HG03175 (cell line): ENCODE results near the gene MBTD1.
"Not testable (repeated sequence)": the region's sequence is repeated elsewhere in the genome, so short reads cannot be mapped to it uniquely, and the experiment has no call there.

ENCODE experiments used
- ATAC-seq: cut with Tn5 transposase; IDR thresholded peaks from one replicate; pipeline ENCODE4 v1.9.1; 2021; ENCODE audit warnings: mild to moderate bottlenecking, moderate library complexity; ENCODE audit not compliant: unreplicated experiment

The MBTD1 gene

DNA sequence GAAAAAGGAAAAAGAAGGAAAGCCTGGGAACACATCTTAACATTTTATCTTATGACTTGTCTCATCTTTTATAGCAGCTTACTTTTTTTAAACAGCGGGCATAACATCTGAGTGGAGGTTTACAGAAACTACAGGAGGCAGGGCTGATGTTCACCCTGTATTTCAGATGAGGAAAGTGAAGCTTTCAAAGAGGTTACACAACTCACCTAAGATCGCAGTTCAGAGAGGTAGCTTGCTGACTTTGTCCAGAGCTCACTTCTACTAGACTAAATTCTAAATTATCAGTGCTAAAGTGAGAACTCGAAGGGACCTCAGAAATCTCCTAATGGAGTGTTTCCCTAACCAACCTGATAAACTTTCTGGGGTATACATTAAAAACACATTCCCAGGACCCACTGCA, 3.7 kb downstream of the MBTD1 start:
- ATAC-seq = no peak

DNA sequence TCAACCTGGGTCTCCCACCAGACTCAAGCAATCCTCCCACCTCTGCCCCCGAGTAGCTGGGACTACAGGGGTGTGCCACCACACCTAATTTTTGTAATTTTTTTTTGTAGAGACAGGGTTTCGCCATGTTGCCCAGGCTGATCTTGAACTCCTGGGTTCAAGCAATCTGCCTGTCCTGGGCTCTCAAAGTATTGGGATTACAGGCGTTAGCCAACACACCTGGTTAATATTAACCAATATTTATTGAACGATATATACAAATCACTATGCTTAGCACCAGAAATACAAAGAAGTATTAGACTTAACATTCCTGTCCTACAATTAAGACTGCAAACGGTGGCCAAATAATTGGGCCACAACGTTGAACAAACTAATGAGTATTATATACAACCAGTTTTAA, 4.2 kb downstream of the MBTD1 start:
- no peak for ATAC-seq

DNA sequence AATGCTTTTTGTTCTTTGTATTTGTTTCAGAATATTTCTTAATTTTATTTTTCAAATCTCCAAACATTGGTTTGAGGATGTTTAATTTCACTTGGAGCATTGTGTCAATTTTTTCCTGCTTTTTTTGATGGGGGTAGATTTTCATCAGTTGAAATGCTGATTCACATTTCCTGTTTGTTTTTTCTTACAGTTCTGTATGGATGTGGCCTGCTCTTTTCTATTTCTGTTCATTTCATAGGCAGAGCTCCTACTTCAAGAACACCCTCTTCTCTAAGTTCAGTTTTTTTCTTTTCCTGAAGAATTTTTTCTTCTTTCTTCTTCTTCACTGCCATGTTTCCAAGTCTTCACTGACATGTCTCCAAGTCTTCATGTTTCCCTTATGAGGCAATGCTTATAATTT, 8.8 kb downstream of the MBTD1 start:
- ATAC-seq = no peak

DNA sequence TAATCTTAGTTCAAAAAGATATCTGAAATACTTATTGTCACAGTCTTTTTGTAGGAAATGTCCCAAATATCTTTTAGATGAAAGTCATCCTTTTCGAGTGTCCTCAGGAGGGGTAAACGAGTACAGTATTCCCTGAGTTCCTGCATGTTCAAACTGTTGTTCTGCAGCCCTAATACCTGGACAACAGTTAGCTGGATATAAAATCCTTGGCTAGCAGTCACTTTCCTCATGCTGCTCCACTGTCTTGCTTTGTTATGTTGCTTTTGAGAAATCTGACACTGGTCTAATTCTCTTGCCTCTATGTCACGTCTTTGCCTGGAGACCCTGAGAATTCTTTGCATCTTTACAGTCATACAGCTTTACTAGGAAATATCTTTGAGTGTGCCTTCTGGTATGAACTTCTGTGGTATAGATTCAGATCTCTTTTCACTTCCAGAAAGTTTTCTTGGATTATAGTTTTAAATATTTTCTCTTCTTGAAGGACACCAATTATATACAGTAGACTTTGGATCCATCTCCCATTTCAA, 9.5 kb downstream of the MBTD1 start:
- ATAC-seq = no peak

DNA sequence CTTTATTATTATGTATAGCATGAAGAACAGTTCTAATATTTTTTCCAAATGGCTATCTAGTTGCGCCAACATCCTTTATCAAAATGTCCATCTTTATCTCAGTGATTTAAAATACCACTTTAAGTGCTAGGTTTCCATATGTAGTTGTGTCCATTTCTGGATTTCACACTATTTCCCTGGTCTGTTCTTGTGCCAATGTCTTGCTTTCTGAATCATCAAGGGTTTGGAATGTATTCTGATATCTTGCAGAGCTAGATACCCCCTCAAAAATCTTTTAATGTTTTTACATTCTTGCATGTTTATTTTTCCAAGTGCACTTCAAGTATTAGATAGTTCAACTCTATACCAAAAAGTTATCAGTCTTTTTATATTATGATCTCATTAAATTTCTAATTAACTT, 14.3 kb downstream of the MBTD1 start:
- ATAC-seq = no peak

DNA sequence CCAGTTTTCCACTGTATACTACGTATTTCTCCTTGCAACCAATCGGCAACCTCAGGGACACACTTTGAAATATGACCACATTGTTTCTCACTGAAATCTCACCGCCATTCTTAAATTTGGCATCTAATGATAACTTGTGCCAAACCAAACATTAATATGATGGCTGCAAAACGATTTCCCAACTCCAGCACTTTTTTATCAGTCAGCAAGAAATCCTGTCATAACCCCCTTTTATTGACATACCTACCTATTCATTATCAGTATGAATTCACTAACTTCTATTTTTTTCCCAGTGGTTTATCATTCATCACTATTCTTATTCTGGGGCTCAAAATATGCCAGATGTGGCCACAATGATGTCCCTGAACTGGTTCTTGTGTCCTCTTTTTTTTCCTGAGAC, 15.8 kb downstream of the MBTD1 start:
- ATAC-seq = no peak

DNA sequence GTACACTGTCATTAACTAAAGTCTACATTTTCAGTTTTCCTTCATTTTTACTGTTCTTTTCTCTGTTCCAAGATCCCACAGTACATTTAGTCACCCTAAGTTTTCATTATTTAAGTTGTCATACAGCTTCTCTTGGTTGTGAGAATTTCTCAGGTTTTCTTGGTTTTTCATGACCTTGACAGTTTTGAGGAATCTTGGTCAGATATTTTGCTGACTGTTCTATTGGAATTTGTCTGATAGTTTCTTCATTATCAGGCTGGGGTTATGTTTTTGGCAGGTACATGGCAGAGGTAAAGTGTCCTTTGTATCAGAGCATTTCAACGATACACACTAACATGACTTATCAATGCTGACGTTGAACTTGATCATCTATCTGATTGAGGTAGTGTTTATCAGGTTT, 19.6 kb downstream of the MBTD1 start:
- ATAC-seq = no peak

DNA sequence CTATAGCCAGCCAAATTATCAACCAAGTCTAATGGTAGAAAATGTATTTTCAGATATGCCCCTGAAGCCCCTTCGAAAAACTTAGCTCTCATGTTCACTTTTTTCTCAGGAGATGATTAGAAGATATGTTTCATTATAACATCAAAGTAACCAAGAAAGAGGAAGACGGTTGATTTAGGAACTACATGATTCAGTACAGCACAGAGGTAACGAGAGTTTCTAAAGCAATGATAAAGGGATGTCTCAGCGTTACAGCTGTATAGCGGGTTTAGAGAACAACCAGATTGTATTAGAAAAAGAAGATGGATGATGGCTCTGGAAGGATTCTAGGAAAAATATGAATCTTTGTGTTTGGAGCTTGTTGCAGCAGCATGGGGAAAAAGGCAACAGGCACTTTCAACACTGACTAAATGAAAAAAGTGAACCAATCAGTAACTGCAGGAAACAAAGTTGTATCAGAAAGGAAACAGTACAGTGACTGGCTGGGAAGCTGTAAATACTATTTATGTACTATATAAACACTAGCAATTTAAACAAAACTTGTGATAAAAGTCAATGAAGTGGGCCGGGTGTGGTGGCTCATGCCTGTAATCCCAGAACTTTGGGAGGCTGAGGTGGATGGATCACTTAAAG, 21.5 kb downstream of the MBTD1 start:
- ATAC-seq = peak; percentile 73

DNA sequence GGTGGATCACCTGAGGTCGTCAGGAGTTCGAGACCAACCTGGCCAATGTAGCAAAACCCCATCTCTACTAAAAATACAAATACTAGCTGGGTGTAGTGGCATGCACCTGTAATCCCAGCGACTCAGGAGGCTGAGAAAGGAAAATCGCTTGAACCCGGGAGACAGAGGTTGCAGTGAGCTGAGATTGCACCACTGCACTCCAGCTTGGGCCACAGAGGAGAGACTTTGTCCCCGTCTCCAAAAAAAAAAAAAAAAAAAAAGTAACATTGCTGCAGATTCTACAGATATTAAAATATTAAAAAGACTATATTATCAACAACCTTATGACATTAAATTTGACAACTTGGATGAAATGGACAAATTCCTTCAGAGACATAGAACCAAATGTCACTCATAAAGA, 25.7 kb downstream of the MBTD1 start:
- ATAC-seq = no peak

DNA sequence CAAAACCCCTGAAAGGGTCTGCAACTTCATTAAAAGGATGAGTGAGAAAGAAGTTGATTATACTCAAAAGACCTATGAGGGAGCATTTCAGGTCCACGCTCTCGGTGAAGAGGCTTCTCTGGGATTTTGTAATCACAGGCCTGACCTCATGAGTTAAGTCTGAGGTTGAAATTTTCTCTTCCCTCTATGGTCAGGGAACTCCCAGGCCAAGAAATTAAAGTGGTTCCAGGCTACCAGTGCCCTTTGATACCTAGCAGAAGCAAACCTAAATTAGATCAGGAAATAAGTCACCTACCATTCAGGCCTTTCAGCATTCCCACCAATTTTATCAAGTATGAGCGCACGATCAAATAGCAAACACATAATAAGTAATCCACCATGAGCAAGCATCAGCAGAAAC, 27.9 kb downstream of the MBTD1 start:
- ATAC-seq = no peak

DNA sequence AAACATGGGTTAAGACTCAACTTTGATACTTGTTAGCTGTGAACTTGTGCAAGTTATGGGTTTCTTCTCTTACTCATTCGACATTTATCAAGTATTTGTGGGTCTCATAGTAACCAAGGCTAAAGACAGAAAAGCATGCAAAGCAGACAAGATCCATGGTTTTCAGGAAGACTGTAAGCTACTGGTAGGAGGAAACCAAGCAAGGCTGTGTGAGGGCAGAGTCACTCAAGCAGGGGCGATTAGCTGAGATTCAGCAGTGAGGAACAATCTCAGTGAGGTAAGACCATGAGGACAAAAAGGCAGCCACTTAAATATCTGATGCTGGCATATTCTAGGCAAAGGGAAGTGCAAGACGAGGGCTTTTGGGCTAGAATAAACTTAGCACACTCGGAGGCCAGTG, 29.5 kb downstream of the MBTD1 start:
- ATAC-seq = no peak

DNA sequence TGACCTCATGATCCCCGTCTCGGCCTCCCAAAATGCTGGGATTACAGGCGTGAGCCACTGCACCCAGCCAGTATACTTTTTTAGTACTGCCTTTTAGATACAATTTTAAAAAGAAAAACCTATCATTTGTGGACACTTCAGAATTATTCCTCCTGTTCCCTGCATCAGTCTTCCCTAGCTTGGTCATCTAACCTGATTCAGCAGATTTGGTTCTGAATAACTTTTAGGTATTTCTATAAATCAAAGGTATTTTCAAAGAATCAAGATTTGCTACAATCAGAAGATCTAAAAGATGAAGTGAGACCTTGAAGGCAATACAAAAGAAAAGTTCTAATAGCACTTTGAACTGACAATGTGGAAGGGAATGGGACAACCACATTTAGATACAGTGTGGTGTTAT, 30.0 kb downstream of the MBTD1 start:
- no peak for ATAC-seq

DNA sequence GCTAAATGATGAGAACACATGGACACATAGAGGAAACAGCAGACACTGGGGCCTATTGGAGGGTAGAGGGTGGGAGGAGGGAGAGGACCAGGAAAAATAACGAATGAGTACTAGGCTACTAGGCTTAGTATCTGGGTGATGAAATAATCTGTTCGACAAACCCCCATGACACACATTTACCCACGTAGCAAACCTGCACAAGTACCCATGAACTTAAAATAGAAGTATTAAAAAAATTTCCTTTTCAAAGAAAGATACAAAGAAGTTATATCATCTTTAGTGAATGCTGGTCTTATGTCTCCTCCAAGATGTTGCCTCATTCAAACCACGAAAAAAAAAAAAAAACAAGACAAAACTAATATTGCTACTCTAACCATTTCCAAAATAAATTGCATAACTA, 31.7 kb downstream of the MBTD1 start:
- ATAC-seq = no peak

DNA sequence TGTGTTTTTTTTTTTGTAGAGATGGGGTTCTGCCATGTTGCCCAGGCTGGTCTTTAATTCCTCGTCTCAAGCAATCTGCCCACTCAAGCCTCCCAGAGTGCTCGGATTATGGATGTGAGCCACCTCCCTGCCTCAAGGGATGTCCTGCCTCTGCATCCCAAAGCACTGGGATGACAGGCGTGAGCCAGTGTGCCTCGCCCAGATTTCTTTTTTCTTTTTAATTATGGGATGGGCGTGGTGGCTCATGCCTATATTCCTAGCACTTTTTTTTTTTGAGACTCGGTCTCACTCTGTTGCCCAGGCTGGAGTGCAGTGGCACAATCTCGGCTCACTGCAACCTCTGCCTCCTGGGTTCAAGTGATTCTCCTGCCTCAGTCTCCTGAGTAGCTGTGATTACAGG, 34.3 kb downstream of the MBTD1 start:
- ATAC-seq = not testable (repeated sequence)

DNA sequence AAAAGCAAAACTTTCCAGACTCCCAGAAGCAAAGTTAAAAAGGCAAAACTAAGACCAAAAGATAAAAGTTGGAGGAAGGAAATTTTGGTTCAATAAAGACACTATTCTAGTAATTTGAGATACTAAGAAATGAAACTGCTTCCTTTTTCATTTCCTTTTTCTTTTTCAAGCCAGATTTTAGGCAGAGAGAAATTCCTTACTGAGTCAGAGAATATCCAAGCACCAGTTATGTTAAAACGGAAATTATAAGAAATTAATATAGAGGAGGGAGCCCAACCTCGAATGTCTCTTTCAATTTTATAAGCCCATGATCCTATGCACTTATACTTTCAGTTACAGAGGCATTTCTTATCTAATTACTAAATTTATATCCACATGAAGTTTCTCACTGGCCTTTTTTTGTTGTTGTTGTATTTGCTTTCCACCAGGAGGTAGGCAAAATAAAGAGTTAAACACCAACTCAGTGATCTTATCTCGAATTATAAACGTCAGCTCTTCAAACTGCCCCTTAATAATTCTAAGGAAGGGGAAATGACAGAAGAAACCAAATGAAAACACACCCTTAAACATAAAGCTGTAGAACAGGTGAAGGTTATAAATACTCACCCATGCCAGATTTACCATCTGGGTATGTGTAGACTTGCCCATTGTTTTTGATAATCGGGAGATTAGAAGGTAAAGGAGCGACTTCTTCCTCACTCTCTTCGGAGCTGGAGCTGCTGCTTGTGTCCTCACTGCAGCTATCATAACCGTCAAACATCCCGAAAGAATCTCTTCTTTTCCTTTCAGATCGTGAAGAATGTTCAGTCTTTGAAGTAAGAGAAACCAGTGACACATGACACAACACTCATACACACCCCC, 35.2 kb downstream of the MBTD1 start:
- ATAC-seq = no peak

DNA sequence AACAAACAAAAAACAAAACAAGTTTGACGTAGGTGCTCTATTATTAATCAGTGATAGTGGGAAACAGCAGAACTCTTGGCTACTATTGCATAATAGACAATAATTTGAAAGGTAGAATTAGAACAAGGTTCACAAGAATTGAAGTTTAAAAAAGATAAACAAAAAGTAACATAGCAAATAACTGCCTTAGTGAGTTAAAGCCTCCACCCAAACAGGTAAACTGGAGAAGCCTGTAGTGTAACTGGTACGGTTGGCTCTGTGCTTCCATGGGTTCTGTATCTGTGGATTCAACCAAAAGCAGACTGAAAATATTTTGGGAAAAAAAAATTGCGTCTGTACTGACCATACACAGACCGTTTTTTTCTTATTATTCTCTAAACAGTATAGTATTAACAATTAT, 38.5 kb downstream of the MBTD1 start:
- ATAC-seq = no peak

DNA sequence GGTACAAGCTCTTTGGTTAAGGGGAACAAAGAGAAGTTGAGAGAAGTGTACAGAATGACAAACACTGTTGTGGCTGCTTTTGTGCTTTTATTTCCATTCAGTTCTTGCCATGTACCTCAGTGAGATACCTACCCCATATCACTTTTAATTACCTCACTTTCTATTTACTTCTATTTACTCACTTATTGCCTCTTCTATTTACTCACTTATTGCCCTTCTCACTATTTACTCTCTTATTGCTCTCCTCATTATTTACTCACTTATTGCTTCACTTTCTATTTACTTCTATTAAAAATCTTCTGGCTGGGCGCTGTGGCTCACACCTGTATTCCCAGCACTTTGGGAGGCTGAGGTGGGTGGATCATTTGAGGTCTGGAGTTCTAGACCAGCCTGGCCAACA, 41.9 kb downstream of the MBTD1 start:
- ATAC-seq = no peak

DNA sequence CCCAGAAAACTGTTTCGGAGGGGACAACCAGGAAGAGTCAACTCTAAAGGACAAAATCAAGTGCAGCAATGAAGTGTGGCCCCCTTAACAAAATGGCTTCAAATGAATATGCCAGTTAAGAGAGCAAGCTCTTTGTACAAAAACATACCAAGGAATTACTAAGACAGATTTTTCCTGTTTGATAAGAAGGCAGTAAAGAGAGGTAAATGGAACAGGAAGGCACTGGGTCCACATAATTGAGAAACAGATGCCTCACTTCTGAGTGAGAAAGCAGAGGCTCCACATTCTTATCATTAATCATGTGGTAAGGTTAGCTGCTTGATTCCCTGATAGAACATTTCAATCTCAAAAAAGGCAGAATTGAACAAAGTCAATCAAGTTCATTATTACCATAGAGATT, 44.9 kb downstream of the MBTD1 start:
- no peak for ATAC-seq

DNA sequence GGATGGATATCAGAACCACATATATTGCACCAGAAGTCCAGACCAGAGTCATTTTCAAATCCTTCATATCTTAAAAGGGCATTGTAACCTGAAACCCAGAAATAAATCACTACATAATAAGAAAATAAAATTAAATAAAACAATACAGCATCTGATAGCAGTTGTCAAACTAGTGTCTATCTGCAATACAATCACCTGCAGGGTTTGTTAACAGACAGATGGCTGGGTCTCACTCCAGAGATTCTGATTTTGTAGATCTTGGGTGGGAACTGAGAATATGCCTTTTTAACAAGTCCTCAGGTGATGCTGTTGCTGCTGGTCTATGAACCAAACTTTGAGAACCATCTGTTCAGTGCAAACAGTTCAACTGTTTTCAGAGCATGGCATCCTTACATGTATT, 56.0 kb downstream of the MBTD1 start:
- no peak for ATAC-seq

DNA sequence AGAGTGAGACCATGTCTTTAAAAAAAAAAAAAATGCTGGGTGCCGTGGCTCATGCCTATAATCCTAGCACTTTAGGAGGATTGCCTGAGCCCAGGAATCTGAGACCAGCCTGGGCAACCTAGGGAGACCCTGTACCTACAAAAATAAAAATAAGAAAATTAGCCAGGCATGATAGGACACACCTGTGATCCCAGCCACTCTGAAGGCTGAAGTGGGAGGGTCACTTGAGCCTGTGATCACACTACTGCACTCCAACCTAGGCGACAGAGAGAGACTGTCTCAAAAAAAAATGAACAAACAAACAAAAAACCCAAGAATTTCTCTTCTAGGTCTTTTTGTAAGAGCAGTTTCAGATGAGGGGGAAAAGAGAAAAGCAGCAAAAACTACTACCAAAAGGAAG, 59.0 kb downstream of the MBTD1 start:
- ATAC-seq = no peak

DNA sequence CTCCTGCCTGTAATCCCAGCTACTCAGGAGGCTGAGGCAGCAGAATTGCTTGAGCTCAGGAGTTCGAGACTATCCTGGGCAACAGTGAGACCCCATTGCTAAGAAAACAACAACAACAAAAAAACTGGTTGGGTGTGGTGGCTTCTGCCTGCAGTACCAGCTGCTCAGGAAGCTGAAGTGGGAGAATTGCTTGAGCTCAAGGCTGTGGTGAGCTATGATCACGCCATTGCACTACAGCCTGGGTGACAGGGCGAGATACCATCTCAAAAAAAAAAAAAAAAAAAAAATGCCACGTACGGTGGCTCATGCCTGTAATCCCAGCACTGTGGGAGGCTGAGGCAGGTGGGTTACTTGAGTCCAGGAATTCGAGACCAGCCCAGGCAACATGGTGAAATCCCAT, 59.6 kb downstream of the MBTD1 start:
- ATAC-seq = no peak

DNA sequence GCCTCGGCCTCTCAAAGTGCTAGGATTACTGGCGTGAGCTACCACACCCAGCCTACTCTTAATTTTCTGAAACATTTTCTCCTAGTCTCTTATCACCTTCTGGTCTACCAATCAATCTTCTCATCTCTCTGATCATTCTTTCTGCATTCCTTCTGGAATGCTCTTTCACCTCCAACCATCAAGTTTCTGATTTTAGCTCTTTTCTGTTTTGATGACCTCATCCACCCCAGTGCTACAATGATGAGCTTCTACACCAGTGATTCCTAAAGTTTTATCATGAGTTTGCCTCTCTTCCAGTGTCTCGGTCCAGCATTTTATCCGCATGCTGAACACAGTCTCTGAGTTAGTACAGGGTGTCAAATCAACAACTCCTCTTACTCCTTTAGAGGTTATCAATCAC, 62.1 kb downstream of the MBTD1 start:
- ATAC-seq = no peak
